Activated T-cell treated with anti-CD3 and anti-CD28 coated beads, Interleukin-2, amount 50 U/mL, for 24 hours (primary cell): ENCODE data around the gene GPHN.
"Not testable (repeated sequence)": the region's sequence is repeated elsewhere in the genome, so short reads cannot be mapped to it uniquely, and the experiment has no call there.

Source experiments
- DNase-seq: peaks from one replicate; pipeline ENCODE4 v3.0.0-alpha.2; 2020
- H3K27ac Mint-ChIP-seq: 2 replicates; pipeline ENCODE4 v1.8.0; 2020; ENCODE audit warnings: mild to moderate bottlenecking, mixed read lengths
- H3K27me3 Mint-ChIP-seq: 2 replicates; pipeline ENCODE4 v1.8.0; 2020; ENCODE audit warnings: mixed read lengths
- H3K36me3 Mint-ChIP-seq: 2 replicates; pipeline ENCODE4 v1.8.0; 2020; ENCODE audit warnings: low read depth, mixed read lengths
- H3K4me1 Mint-ChIP-seq: 2 replicates; pipeline ENCODE4 v1.8.0; 2020; ENCODE audit warnings: low read depth, mixed read lengths
- H3K4me3 Mint-ChIP-seq: 2 replicates; pipeline ENCODE4 v1.8.0; 2020; ENCODE audit warnings: mild to moderate bottlenecking, moderate library complexity, mixed read lengths
- H3K9me3 Mint-ChIP-seq: 2 replicates; pipeline ENCODE4 v1.8.0; 2020; ENCODE audit warnings: mixed read lengths

GPHN gene

GRCh38 chr14:66790101-66790500, 282.2 kb downstream of the GPHN start:
- Mint-ChIP-seq H3K4me1 (no peaks in the 10 kb centered on the region), H3K27ac (no peak overlapping the region), H3K36me3 (peaks cover 27% of the 10 kb centered on the region), H3K4me3 (no peak overlapping the region), H3K27me3 (no peaks in the 10 kb centered on the region), H3K9me3 (peaks cover 20% of the 10 kb centered on the region)
- DNase-seq, result no peak

DNA sequence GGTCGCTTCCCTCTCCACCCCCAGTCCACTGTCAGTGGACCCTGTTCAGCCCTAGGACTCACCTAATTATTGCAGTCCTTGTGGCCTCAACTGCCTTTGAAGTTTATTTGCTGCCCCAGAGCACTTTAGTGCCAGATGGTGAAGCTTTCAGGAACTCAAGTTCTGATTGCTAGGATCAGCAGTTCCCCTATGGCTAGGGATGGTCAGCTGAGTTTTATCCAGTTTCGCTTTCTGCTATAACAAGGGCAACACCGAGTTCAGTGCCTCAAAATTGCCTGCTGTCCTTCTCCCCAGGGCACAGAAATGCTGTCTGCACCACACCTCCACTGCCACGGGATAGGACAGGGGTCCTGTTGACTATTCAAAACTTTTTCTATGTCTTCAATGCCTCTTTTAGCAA, 295.0 kb downstream of the GPHN start:
- H3K9me3 Mint-ChIP-seq, result peaks cover 33% of the 10 kb centered on the region
- H3K27ac Mint-ChIP-seq, result no peak overlapping the region
- no peak overlapping the region for H3K4me3 Mint-ChIP-seq
- H3K27me3 Mint-ChIP-seq, result no peaks in the 10 kb centered on the region
- no peak for DNase-seq
- H3K36me3 Mint-ChIP-seq, result peaks cover 59% of the 10 kb centered on the region
- H3K4me1 Mint-ChIP-seq, result no peaks in the 10 kb centered on the region

DNA sequence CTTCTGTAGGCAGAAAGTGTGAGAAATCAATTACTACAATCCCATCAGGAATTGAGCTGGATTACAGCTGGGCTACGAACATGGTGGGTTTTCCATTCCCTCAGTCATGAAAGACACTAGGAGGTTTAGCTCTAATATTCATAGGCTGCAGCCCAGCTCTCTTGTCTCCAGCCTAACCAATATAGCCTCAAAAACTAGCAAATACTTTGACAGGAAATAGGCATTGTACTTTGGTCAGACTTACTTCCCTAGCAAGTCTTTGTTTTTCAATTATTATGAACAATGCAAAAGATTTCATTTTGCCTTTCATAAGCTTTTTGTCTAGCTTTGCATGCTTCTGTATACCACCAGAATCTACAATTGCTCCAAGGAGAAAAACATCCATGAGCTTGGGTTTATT, 296.2 kb downstream of the GPHN start:
- H3K36me3 Mint-ChIP-seq, result peaks cover 52% of the 10 kb centered on the region
- no peaks in the 10 kb centered on the region for H3K4me1 Mint-ChIP-seq
- H3K27ac Mint-ChIP-seq, result no peak overlapping the region
- no peaks in the 10 kb centered on the region for H3K27me3 Mint-ChIP-seq
- H3K4me3 Mint-ChIP-seq, result no peak overlapping the region
- no peak for DNase-seq
- H3K9me3 Mint-ChIP-seq, result peaks cover 27% of the 10 kb centered on the region

DNA sequence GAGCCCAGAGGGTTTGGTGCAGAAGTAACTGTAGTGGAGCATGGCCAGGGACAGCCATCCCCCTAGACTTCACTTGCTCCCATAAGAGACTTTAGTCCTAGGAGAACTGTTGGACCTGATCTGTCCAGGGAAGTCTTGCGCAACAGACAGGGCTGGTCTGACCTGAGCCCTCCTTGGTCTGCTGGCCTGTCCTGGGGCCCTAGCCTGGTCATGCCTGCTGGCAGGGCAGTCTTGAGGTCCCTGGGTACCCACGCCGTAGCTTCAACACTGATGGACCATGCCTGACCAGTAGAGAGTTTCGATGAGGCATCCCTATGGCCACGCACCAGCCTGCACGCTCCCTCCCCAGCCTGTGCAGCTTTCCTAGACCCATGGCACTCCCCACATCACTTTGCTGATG, 305.7 kb downstream of the GPHN start:
- peaks cover 36% of the 10 kb centered on the region for H3K9me3 Mint-ChIP-seq
- no peaks in the 10 kb centered on the region for H3K4me1 Mint-ChIP-seq
- H3K27me3 Mint-ChIP-seq, result no peaks in the 10 kb centered on the region
- no peak overlapping the region for H3K4me3 Mint-ChIP-seq
- peaks cover 49% of the 10 kb centered on the region for H3K36me3 Mint-ChIP-seq
- no peak for DNase-seq
- no peak overlapping the region for H3K27ac Mint-ChIP-seq

GRCh38 chr14:66815687-66816086, 307.7 kb downstream of the GPHN start:
- no peak overlapping the region for H3K4me3 Mint-ChIP-seq

GRCh38 chr14:66824251-66824650, 316.3 kb downstream of the GPHN start:
- no peak overlapping the region for H3K4me3 Mint-ChIP-seq

More at GRCh38 chr14:66815687-66816086, 307.7 kb downstream of the GPHN start:
- peaks cover 46% of the 10 kb centered on the region for H3K36me3 Mint-ChIP-seq
- no peak overlapping the region for H3K27ac Mint-ChIP-seq
- H3K4me1 Mint-ChIP-seq, result no peaks in the 10 kb centered on the region
- no peak for DNase-seq
- peaks cover 36% of the 10 kb centered on the region for H3K9me3 Mint-ChIP-seq
- no peaks in the 10 kb centered on the region for H3K27me3 Mint-ChIP-seq

DNA sequence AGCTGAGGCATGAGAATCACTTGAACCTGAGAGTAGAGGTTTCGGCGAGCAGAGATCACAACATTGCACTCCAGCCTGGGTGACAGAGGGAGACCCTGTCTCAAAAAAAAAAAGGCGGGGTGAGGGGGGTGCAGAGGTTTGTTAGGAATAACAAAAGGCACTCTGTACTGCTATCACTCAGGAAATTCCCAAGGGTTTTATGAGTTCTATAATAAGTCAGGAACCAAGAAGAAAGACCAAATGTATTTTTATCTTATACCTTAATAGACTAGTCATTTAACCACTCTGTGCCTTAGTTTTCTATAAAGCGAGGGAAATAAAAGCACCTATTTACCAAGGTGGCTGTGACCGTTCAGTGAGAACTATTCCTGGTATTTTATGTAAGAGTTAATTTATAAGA, 319.2 kb downstream of the GPHN start:
- Mint-ChIP-seq H3K36me3 (peaks cover 15% of the 10 kb centered on the region), H3K27ac (no peak overlapping the region), H3K27me3 (no peaks in the 10 kb centered on the region), H3K4me3 (no peak overlapping the region), H3K4me1 (no peaks in the 10 kb centered on the region), H3K9me3 (peaks cover 2% of the 10 kb centered on the region)
- no peak for DNase-seq

More at GRCh38 chr14:66824251-66824650, 316.3 kb downstream of the GPHN start:
- Mint-ChIP-seq H3K9me3 (no peaks in the 10 kb centered on the region), H3K27ac (no peak overlapping the region), H3K36me3 (peaks cover 10% of the 10 kb centered on the region), H3K27me3 (no peaks in the 10 kb centered on the region), H3K4me1 (no peaks in the 10 kb centered on the region)
- DNase-seq, result no peak

DNA sequence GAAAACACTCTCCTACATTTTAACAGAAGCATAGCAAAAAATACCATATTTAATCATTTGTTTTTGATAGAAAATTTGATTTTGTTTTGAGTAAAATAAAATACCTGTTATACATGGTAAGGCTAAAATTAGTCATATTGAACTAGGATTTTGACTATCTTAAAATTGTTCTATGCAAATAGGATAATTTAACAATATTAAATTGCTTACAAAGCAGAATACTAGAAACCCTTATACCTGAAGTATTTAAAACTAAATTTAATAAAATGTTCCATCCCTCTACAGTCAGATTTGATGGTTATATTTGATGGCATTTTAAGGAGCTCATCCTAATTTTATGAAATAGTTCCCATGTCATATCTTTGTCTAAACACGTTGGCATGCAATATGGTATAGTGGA, 323.2 kb downstream of the GPHN start:
- no peaks in the 10 kb centered on the region for H3K4me1 Mint-ChIP-seq
- H3K9me3 Mint-ChIP-seq, result peaks cover 12% of the 10 kb centered on the region
- H3K36me3 Mint-ChIP-seq, result peaks cover 29% of the 10 kb centered on the region
- no peak for DNase-seq
- no peak overlapping the region for H3K27ac Mint-ChIP-seq
- no peaks in the 10 kb centered on the region for H3K27me3 Mint-ChIP-seq
- H3K4me3 Mint-ChIP-seq, result no peak overlapping the region

- no peak overlapping the region for H3K4me3 Mint-ChIP-seq
- DNase-seq, result no peak
Observed at GRCh38 chr14:66833816-66834215, 325.9 kb downstream of the GPHN start.

GRCh38 chr14:66837436-66837835, 329.5 kb downstream of the GPHN start:
- H3K27ac Mint-ChIP-seq, H3K9me3 Mint-ChIP-seq, H3K4me1 Mint-ChIP-seq, DNase-seq, H3K4me3 Mint-ChIP-seq, H3K27me3 Mint-ChIP-seq: not testable (repeated sequence)
- peaks cover 20% of the 10 kb centered on the region for H3K36me3 Mint-ChIP-seq

More at GRCh38 chr14:66833816-66834215, 325.9 kb downstream of the GPHN start:
- Mint-ChIP-seq H3K9me3 (peaks cover 12% of the 10 kb centered on the region), H3K27ac (no peak overlapping the region), H3K36me3 (peaks cover 26% of the 10 kb centered on the region), H3K27me3 (no peaks in the 10 kb centered on the region), H3K4me1 (no peaks in the 10 kb centered on the region)

GRCh38 chr14:66842911-66843512, 335.1 kb downstream of the GPHN start:
- Mint-ChIP-seq H3K27me3 (no peaks in the 10 kb centered on the region), H3K27ac (no peak overlapping the region), H3K4me3 (no peak overlapping the region), H3K4me1 (no peaks in the 10 kb centered on the region), H3K9me3 (no peaks in the 10 kb centered on the region), H3K36me3 (no peaks in the 10 kb centered on the region)
- no peak for DNase-seq

DNA sequence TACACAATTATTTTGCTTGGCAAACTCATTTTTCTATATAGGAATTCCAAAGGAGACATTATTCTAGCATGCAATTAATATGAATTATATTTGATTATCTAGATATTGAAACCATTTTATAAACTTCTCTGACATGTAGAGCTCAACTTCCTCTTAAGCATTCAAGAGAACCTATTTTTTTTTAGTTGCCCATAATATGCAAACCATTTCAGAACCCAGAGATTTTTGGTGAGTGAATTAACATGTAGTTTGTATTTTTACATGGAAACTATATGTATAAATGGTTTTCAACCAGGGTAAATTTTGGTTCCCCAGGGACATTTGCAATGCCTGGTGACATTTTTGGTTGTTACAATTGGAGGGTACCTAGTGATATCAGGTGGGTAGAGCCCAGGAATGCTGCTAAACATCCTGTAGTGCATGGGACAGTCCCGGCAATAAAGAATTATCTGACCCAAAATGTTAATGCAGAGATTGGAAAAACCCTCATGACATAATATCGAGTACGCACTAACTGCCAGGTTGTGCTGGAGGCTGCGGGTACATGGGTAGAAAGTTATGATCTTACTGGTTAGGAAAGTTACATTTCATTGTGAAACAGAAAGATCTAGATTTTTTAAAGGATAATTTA, 342.4 kb downstream of the GPHN start:
- Mint-ChIP-seq H3K27ac (no peak overlapping the region), H3K27me3 (no peaks in the 10 kb centered on the region), H3K9me3 (peaks cover 12% of the 10 kb centered on the region), H3K4me3 (no peak overlapping the region), H3K36me3 (peaks cover 14% of the 10 kb centered on the region), H3K4me1 (peaks cover 2% of the 10 kb centered on the region)
- DNase-seq, result no peak

DNA sequence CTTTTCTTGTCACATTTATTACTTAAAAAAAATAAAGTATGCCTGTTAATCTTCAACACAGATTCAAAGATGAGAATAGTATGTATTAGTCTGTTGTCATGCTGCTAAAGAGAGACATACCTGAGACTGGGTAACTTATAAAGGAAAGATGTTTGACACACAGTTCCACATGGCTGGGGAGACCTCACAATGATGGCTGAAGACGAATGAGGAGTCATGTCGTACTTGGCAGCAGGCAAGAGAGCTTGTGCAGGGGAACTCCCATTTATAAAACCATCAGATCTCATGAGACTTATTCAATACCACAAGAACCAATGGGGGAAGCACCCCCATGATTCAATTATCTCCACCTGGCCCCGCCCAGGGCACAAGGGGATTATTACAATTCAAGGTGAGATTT, 345.4 kb downstream of the GPHN start:
- Mint-ChIP-seq H3K27me3 (no peaks in the 10 kb centered on the region), H3K36me3 (peaks cover 26% of the 10 kb centered on the region), H3K27ac (no peak overlapping the region), H3K4me1 (peaks cover 2% of the 10 kb centered on the region), H3K4me3 (no peak overlapping the region), H3K9me3 (peaks cover 15% of the 10 kb centered on the region)
- DNase-seq, result no peak

DNA sequence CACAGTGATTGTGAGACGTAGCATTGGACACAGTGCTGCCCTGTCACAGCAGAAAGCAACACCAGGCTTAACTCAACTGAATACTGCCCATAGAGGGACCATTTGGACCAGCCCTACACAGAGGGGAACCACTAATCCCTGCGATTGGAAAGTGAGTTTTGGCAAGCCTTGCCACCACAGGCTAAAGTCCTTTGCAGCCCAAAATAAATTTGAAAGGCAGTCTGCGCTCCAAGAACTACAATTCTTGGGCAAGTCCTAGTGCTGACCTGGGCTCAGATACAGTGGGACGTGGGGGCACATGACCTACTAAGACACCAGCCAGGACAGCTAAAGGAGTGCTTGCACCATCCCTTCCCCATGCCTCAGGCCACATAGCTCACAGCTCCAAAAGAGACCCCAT, 349.9 kb downstream of the GPHN start:
- peaks cover 2% of the 10 kb centered on the region for H3K4me1 Mint-ChIP-seq
- H3K27ac Mint-ChIP-seq, result no peak overlapping the region
- no peak overlapping the region for H3K4me3 Mint-ChIP-seq
- H3K36me3 Mint-ChIP-seq, result peaks cover 29% of the 10 kb centered on the region
- no peak for DNase-seq
- H3K27me3 Mint-ChIP-seq, result no peaks in the 10 kb centered on the region
- H3K9me3 Mint-ChIP-seq, result peaks cover 54% of the 10 kb centered on the region

- DNase-seq, result no peak
- Mint-ChIP-seq H3K27ac (no peak overlapping the region), H3K4me3 (no peak overlapping the region), H3K4me1 (no peaks in the 10 kb centered on the region), H3K27me3 (no peaks in the 10 kb centered on the region), H3K36me3 (peaks cover 20% of the 10 kb centered on the region), H3K9me3 (peaks cover 49% of the 10 kb centered on the region)
Observed at GRCh38 chr14:66859063-66859671, 351.2 kb downstream of the GPHN start.
